Caco-2 (cell line): ENCODE results near the gene PLK1. TPM values are rescaled to one million over a fixed set of nuclear protein-coding genes. Genes with fewer than 3 reads are reported as not detected.

Source experiments
- BruUV-seq: library from RNA; stranded (reverse); fragments of 400-500 nt; replicated peaks from 2 replicates; lab custom pipeline; 2021; lab: Mats Ljungman, UMichigan
- CTCF ChIA-PET: fragments of 300-600 bp; sonication (Branson Sonifier 250); formaldehyde crosslinking; loops from one replicate; lab custom pipeline; 2022; ENCODE audit warnings: antibody characterized with exemption; lab: Charles Lee
- POLR2A ChIA-PET: fragments of 300-600 bp; sonication (Branson Sonifier 250); formaldehyde crosslinking; loops from one replicate; lab custom pipeline; 2022; ENCODE audit warnings: antibody characterized with exemption; lab: Charles Lee
- DNase-seq, 2 experiments: peaks; one replicate each; pipeline versions ENCODE4 v3.0.0 to v3.0.0-alpha.2; 2020 to 2022
- H3K27me3 ChIP-seq: replicated peaks from 2 replicates; pipeline ENCODE4 v1.6.0; 2011; ENCODE audit warnings: low read length; ENCODE audit not compliant: control insufficient read depth, insufficient read depth
- H3K36me3 ChIP-seq: 2 replicates; pipeline ENCODE4 v1.5.1; 2011; ENCODE audit warnings: low read length; ENCODE audit not compliant: control insufficient read depth, insufficient read depth
- H3K4me1 ChIP-seq: fragments of 250-450 bp; sonication (Bioruptor Pico); 2 replicates; pipeline ENCODE4 v1.5.1; 2020; ENCODE audit warnings: mild to moderate bottlenecking
- H3K4me3 ChIP-seq: 2 replicates; pipeline ENCODE4 v1.5.1; 2011; ENCODE audit warnings: low read depth, mild to moderate bottlenecking, control low read depth, low read length
- H3K9me3 ChIP-seq: fragments of 250-450 bp; sonication (Bioruptor Pico); 2 replicates; pipeline ENCODE4 v1.5.1; 2020; ENCODE audit warnings: mild to moderate bottlenecking, moderate library complexity
- H3K27ac Mint-ChIP-seq: one replicate; pipeline ENCODE4 v1.8.0; 2022; ENCODE audit warnings: mixed read lengths; ENCODE audit not compliant: unreplicated experiment
- H3K27me3 Mint-ChIP-seq: one replicate; pipeline ENCODE4 v1.8.0; 2022; ENCODE audit warnings: mixed read lengths; ENCODE audit not compliant: insufficient read depth, unreplicated experiment
- H3K36me3 Mint-ChIP-seq: one replicate; pipeline ENCODE4 v1.8.0; 2022; ENCODE audit warnings: mild to moderate bottlenecking, mixed read lengths; ENCODE audit not compliant: insufficient read depth, unreplicated experiment
- H3K4me1 Mint-ChIP-seq: one replicate; pipeline ENCODE4 v1.8.0; 2022; ENCODE audit warnings: low read depth, mixed read lengths; ENCODE audit not compliant: unreplicated experiment
- H3K4me3 Mint-ChIP-seq: one replicate; pipeline ENCODE4 v1.8.0; 2022; ENCODE audit warnings: mild to moderate bottlenecking, moderate library complexity, mixed read lengths; ENCODE audit not compliant: unreplicated experiment
- H3K9me3 Mint-ChIP-seq: one replicate; pipeline ENCODE4 v1.8.0; 2022; ENCODE audit warnings: mixed read lengths; ENCODE audit not compliant: unreplicated experiment
- CTCF ChIP-seq, 2 experiments: fragments of 200-600 bp in 1 of 2; IDR thresholded peaks; 1 replicate in 1 of 2; 2 replicates in 1 of 2; pipeline versions ENCODE4 v1.5.1 to v1.8.0; 2011 to 2022; ENCODE audit warnings: antibody characterized with exemption in 1 of 2, control low read depth in 1 of 2, inconsistent platforms in 1 of 2, low read depth in 1 of 2, low read length in 1 of 2, mild to moderate bottlenecking in 1 of 2, moderate library complexity in 1 of 2; ENCODE audit not compliant: insufficient read depth in 1 of 2, severe bottlenecking in 1 of 2, unreplicated experiment in 1 of 2
- intact Hi-C: fragments of 100-400 bp; cut with micrococcal nuclease; formaldehyde crosslinking; loops from one replicate; pipeline ENCODE4 v1.10.0; 2022; ENCODE audit not compliant: unreplicated experiment
- total RNA-seq: library from RNA; stranded (reverse); gene quantifications from 2 replicates; pipeline ENCODE4 v1.2.3, GENCODE V29; 2022

Gene PLK1
- total RNA-seq, 1 experiment from 2014 or later = 114 TPM

GRCh38 chr16:23690771-23691482, 12.2 kb downstream of the PLK1 start:
- Mint-ChIP-seq H3K27me3 (no peaks in the 10 kb centered on the region), H3K9me3 (no peaks in the 10 kb centered on the region), H3K4me1 (no peaks in the 10 kb centered on the region), H3K4me3 (no peak overlapping the region), H3K27ac (no peak overlapping the region), H3K36me3 (peaks cover 49% of the 10 kb centered on the region)
- H3K27me3 ChIP-seq = no peaks in the 10 kb centered on the region
- ChIA-PET CTCF (interaction anchor here (0.6 to 0.9 kb wide), 2 partner anchors 37 to 818 kb away, joined by 3 read pairs; no protein-coding TSS in a partner anchor), POLR2A (interaction anchor here (1.2 kb wide), 1 partner anchor 11 kb away, joined by 3 read pairs; no protein-coding TSS in a partner anchor)
- H3K4me1 ChIP-seq = no peaks in the 10 kb centered on the region
- H3K4me3 ChIP-seq = no peak overlapping the region
- no peaks in the 10 kb centered on the region for H3K9me3 ChIP-seq
- H3K36me3 ChIP-seq = peaks cover 11% of the 10 kb centered on the region
- intact Hi-C loops = no loop called here
- BruUV-seq = no TSS peak
- DNase-seq = peak in 1 of 2 experiments; percentile 39
- TF ChIP-seq CTCF (IDR thresholded peaks at IDR 0.05; ENCODE audit: insufficient read depth in 1 of 2, low read depth in 1 of 2, low read length in 1 of 2, severe bottlenecking in 1 of 2, unreplicated experiment in 1 of 2) = no peak

GRCh38 chr16:23691483-23692189, 12.9 kb downstream of the PLK1 start:
- no peaks in the 10 kb centered on the region for H3K27me3 ChIP-seq
- Mint-ChIP-seq H3K4me1 (no peaks in the 10 kb centered on the region), H3K9me3 (no peaks in the 10 kb centered on the region), H3K27me3 (no peaks in the 10 kb centered on the region), H3K4me3 (no peak overlapping the region), H3K27ac (no peak overlapping the region), H3K36me3 (peaks cover 42% of the 10 kb centered on the region)
- no peak for TF ChIP-seq CTCF (IDR thresholded peaks at IDR 0.05; ENCODE audit: insufficient read depth in 1 of 2, low read depth in 1 of 2, low read length in 1 of 2, severe bottlenecking in 1 of 2, unreplicated experiment in 1 of 2)
- no peaks in the 10 kb centered on the region for H3K4me1 ChIP-seq
- BruUV-seq = no TSS peak
- H3K4me3 ChIP-seq = no peak overlapping the region
- peaks cover 11% of the 10 kb centered on the region for H3K36me3 ChIP-seq
- CTCF ChIA-PET = interaction anchor here (0.6 to 0.9 kb wide), 2 partner anchors 36 to 1531 kb away, joined by 3 read pairs; no protein-coding TSS in a partner anchor
- DNase-seq = no peak
- H3K9me3 ChIP-seq = no peaks in the 10 kb centered on the region
- intact Hi-C loops = no loop called here
- POLR2A ChIA-PET = interaction anchor here (1.2 kb wide), 1 partner anchor 12 kb away, joined by 3 read pairs; no protein-coding TSS in a partner anchor

- no peaks in the 10 kb centered on the region for H3K9me3 ChIP-seq
- no peaks in the 10 kb centered on the region for H3K27me3 Mint-ChIP-seq
- no peaks in the 10 kb centered on the region for H3K27me3 ChIP-seq
- H3K4me3 Mint-ChIP-seq = no peak overlapping the region
- H3K4me3 ChIP-seq = no peak overlapping the region
- H3K4me1 ChIP-seq = no peaks in the 10 kb centered on the region
- H3K36me3 ChIP-seq = peaks cover 8% of the 10 kb centered on the region
- BruUV-seq = no TSS peak
- POLR2A ChIA-PET = no interaction called here
- intact Hi-C loops = no loop called here
- TF ChIP-seq CTCF (IDR thresholded peaks at IDR 0.05; ENCODE audit: insufficient read depth in 1 of 2, low read depth in 1 of 2, low read length in 1 of 2, severe bottlenecking in 1 of 2, unreplicated experiment in 1 of 2) = no peak
- DNase-seq = no peak
- peaks cover 35% of the 10 kb centered on the region for H3K36me3 Mint-ChIP-seq
- H3K4me1 Mint-ChIP-seq = no peaks in the 10 kb centered on the region
- CTCF ChIA-PET = interaction anchor here (0.6 kb wide), 1 partner anchor 1530 kb away, joined by 3 read pairs; no protein-coding TSS in a partner anchor
- H3K27ac Mint-ChIP-seq = no peak overlapping the region
- H3K9me3 Mint-ChIP-seq = no peaks in the 10 kb centered on the region
These were observed 13.6 kb downstream of the PLK1 start for GRCh38 chr16:23692190-23692837.
